Activated T-helper 1 cell treated with anti-CD3 and anti-CD28 coated beads, Interleukin-12 subunit alpha, Interleukin-12 subunit beta, Interleukin-2, Interleukin-4 antibody, amounts not matched to agents 30 ng/mL and 10 ng/mL and 1 ng/mL, durations not matched to agents 14 hours and 24 hours and 36 hours (primary cell): Measurements from ENCODE around the gene RASA3. TPM values are rescaled to one million over a fixed set of nuclear protein-coding genes. Genes with fewer than 3 reads are reported as not detected.
A peak's percentile ranks its signal among the peaks of the same experiment; 100 is the strongest.
"Not testable (repeated sequence)": the region's sequence is repeated elsewhere in the genome, so short reads cannot be mapped to it uniquely, and the experiment has no call there.

Experiments used
- DNase-seq: peaks from one replicate; pipeline ENCODE4 v3.0.0; 2021; ENCODE audit warnings: low spot score
- H3K27ac Mint-ChIP-seq: one replicate; pipeline ENCODE4 v1.8.0; 2021; ENCODE audit warnings: mild to moderate bottlenecking, mixed read lengths
- H3K27me3 Mint-ChIP-seq: one replicate; pipeline ENCODE4 v1.8.0; 2022; ENCODE audit warnings: mild to moderate bottlenecking, moderate library complexity, mixed read lengths; ENCODE audit not compliant: insufficient read depth
- H3K36me3 Mint-ChIP-seq: one replicate; pipeline ENCODE4 v1.8.0; 2021; ENCODE audit warnings: low read depth, mixed read lengths
- H3K4me1 Mint-ChIP-seq: one replicate; pipeline ENCODE4 v1.8.0; 2021; ENCODE audit warnings: low read depth, mixed read lengths
- H3K4me3 Mint-ChIP-seq: one replicate; pipeline ENCODE4 v1.8.0; 2021; ENCODE audit warnings: mild to moderate bottlenecking, moderate library complexity, mixed read lengths
- H3K9me3 Mint-ChIP-seq: one replicate; pipeline ENCODE4 v1.8.0; 2021; ENCODE audit warnings: mixed read lengths
- intact Hi-C: fragments of 100-400 bp; cut with micrococcal nuclease; formaldehyde crosslinking; loops from one replicate; pipeline ENCODE4 v1.15.1; 2024
- total RNA-seq: library from RNA; stranded (reverse); gene quantifications from 2 replicates; pipeline ENCODE4 v1.2.3, GENCODE V29; 2022

The RASA3 gene
- total RNA-seq, 1 donor from 2014 or later, result 23.5 TPM

DNA sequence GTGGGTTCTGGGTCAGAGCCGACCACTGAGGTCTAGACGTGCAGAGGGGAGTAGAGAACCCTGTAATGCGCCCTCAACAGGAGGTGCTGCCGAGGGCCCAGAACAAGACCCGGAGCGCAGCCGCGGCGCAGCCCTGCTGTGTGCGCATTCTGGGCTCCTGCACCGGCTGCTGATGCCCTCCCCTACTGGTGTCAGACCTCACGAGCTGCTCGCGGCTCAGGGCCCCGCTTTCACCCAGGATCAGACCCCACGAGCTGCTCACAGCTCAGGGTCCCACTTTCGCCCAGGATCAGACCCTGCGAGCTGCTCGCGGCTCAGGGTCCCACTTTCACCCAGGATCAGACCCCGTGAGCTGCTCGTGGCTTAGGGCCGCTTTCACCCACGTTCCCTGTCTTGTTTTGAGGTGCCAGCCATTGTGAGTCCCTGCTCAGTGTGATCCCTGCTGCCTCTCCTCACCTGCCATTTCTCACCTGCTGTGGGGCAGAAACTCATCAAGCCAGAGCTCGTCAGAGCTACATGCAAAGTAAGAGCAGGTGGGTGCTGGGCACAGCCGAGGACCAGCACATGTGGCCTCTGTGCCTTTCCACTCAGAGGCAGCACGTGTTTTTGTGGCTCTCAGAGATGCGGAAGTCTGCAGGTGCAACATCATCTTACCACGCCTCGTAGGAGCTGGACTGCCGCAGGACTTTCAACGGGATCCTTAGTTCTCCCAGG is 111.5 kb downstream of the RASA3 start:
- H3K36me3 Mint-ChIP-seq, result peaks cover 25% of the 10 kb centered on the region
- H3K27ac Mint-ChIP-seq, result no peak overlapping the region
- H3K27me3 Mint-ChIP-seq, result no peaks in the 10 kb centered on the region
- H3K4me1 Mint-ChIP-seq, result no peaks in the 10 kb centered on the region
- no peak for DNase-seq
- no peaks in the 10 kb centered on the region for H3K9me3 Mint-ChIP-seq
- no peak overlapping the region for H3K4me3 Mint-ChIP-seq
- intact Hi-C loops, result no loop called here

DNA sequence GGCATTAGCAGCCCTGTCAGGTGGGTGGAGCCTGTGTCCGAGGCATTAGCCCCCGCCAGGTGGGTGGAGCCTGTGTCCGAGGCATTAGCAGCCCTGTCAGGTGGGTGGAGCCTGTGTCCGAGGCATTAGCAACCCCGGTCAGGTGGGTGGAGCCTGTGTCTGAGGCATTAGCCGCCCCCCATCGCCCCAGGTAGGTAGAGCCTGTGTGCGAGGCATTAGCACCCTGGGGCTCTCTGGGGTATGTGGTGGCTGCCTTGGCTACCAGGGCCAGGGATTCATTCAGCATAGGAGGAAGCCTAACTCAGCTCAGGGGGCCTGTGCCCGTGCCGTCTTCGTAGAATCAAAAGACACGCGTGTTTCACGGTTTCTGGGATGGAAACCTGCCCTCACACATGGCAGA is 112.3 kb downstream of the RASA3 start:
- not testable (repeated sequence) for H3K9me3 Mint-ChIP-seq
- peaks cover 24% of the 10 kb centered on the region for H3K36me3 Mint-ChIP-seq

DNA sequence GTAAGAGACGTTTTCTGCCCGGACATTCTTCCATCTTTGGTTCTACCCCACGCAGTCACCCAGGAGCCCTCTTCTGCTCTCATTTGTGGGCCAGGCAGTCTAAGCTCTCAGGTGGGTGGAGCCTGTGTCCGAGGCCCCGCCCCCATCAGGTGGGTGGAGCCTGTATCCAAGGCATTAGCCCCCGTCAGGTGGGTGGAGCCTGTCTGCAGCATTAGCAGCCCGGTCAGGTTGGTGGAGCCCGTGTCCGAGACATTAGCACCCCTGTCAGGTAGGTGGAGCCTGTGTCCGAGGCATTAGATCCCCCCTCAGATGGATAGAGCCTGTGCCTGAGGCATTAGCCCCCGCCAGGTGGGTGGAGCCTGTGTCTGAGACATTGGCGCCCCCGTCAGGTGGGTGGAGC is 113.1 kb downstream of the RASA3 start:
- Mint-ChIP-seq H3K9me3 (no peaks in the 10 kb centered on the region), H3K36me3 (peaks cover 24% of the 10 kb centered on the region), H3K4me1 (no peaks in the 10 kb centered on the region), H3K27ac (no peak overlapping the region), H3K27me3 (no peaks in the 10 kb centered on the region), H3K4me3 (no peak overlapping the region)
- intact Hi-C loops, result no loop called here
- no peak for DNase-seq

More for the DNA sequence above, 112.3 kb downstream of the RASA3 start:
- H3K4me1 Mint-ChIP-seq, H3K27me3 Mint-ChIP-seq, H3K4me3 Mint-ChIP-seq, H3K27ac Mint-ChIP-seq, intact Hi-C loops, DNase-seq: not testable (repeated sequence)

DNA sequence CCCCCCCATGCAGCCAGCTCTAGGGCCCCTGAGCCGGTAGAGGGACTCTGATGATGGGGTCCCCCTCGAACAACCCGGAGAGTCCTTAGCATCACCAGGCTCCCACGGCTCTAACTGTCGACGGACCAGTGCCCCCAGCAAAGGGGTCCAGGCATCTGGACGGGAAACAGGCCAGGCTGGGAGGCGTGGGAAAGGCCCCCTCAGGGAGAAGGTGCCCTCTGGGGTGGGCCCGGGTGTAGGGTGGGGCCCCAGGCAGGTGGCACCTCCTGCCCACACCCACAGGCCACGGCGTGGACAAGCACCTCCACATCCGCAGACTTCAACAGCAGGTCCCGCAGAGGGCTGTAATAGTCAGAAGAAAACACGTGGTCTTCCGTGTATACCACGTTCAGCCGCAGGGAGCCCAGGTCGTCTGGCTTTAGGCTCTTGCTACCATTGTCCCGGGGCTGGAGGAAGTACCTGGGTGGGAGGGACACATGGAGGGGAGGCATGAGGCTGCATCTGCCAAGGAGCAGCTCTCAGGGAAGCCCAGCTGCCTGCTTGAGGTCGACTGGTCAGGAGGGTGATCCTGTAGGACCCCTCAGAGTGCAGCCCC is 113.9 kb downstream of the RASA3 start:
- Mint-ChIP-seq H3K4me3 (no peak overlapping the region), H3K27me3 (no peaks in the 10 kb centered on the region), H3K4me1 (no peaks in the 10 kb centered on the region), H3K9me3 (no peaks in the 10 kb centered on the region), H3K36me3 (peaks cover 21% of the 10 kb centered on the region), H3K27ac (no peak overlapping the region)
- no peak for DNase-seq
- intact Hi-C loops, result no loop called here

DNA sequence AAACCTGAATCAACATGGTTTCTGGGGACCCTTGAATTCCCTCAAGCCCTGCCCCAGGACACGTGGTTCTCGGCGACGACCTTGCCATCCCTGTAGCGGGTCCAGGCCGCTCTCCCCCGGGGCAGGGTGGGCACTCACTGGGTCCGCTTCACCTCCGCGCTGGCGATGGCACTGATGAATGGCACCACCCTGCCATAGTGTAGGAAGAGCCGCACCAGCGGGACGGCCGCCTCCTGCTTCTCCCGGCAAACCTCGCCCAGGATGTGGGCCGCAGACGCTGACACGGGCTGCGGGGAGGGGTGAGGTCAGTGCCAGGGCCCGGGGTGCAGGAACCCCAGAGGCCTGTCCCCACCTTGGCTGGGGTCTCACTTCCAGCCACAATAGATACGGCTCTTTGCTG is 114.5 kb downstream of the RASA3 start:
- H3K36me3 Mint-ChIP-seq, result peaks cover 21% of the 10 kb centered on the region
- no peaks in the 10 kb centered on the region for H3K4me1 Mint-ChIP-seq
- intact Hi-C loops, result no loop called here
- H3K27ac Mint-ChIP-seq, result no peak overlapping the region
- H3K9me3 Mint-ChIP-seq, result no peaks in the 10 kb centered on the region
- H3K27me3 Mint-ChIP-seq, result no peaks in the 10 kb centered on the region
- no peak for DNase-seq
- no peak overlapping the region for H3K4me3 Mint-ChIP-seq

DNA sequence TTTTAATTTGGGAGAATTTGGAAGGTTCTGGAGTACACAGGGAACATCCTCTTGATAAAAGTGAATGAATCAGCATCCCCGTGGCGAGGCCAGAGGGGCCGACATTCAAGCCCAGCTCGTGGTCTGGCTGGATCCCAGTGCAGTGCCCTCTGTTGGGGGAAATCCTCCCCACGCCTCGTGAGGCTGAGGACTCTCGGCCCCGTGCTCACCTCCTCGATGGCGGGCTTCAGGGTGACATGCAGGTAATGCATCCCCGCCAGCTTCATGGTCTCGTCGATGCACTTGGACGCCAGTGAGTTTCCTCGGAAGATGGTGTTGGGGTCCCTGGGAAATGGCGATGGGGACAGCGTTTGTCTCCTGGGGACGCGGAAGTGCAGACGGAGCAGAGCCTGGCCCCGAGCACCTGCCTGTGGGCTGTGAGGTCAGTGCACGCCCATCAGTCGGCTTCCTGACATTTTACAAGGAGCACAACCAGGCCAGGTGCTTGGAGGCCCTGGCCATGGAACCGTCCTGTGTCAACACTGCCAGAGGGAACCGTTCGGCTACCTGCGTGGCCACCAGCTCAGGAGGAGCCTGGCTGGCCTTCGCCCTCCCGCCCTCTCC is 115.3 kb downstream of the RASA3 start:
- Mint-ChIP-seq H3K27me3 (no peaks in the 10 kb centered on the region), H3K9me3 (no peaks in the 10 kb centered on the region), H3K36me3 (peaks cover 18% of the 10 kb centered on the region), H3K4me3 (no peak overlapping the region), H3K4me1 (no peaks in the 10 kb centered on the region), H3K27ac (no peak overlapping the region)
- intact Hi-C loops, result no loop called here
- DNase-seq, result no peak

DNA sequence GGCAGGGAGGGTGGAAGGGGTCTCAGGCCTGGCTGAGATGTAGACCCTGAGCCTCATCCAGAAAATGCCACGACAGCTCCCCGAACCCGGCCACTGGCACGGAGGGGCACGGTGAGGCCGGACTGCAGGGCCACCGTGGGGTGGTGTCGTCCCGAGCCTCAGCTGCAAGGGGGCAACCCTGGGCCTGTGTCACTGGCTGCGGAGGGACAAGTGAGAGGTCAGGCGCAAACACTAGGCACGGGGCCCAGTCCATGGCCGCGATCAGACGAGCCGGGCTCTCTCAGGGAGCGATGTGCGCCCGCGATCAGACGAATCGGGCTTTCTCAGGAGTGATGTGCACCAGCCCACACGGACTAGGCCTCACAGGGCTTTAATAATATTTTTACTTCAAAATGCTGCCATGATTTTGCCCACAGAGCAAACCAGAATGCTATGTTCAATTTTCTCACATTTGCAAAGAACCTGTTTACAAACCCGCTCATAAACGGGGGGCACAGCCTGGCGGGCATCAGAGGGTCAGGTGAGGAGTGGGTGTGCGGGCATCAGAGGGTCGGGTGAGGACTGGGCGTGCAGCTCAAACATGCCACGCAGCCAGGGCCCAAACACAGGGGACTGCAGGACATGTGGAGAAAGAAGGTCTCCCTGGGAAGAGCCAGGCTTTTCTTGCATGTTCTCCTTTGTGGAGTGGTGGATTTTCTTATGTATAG is 115.9 kb downstream of the RASA3 start:
- H3K27ac Mint-ChIP-seq, result no peak overlapping the region
- H3K4me3 Mint-ChIP-seq, result no peak overlapping the region
- peaks cover 15% of the 10 kb centered on the region for H3K36me3 Mint-ChIP-seq
- intact Hi-C loops, result no loop called here
- no peaks in the 10 kb centered on the region for H3K9me3 Mint-ChIP-seq
- no peaks in the 10 kb centered on the region for H3K27me3 Mint-ChIP-seq
- DNase-seq, result no peak
- H3K4me1 Mint-ChIP-seq, result no peaks in the 10 kb centered on the region

DNA sequence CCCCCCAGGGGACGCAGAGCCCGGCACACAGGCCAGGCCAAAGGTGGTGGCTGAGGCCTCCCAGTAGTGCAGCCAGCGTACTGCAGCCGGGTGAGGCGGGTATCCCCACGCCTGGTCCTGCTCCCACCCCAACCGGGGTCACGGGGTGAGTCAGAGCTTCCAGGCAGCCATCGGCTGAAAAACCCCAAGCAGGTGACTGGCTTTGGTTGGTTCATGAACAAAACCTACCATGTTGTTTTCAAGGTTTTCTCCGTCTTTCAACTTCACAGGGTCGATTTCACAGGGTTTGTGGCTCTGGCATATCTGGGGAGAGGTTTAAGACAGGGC is 116.5 kb downstream of the RASA3 start:
- no peaks in the 10 kb centered on the region for H3K4me1 Mint-ChIP-seq
- peaks cover 12% of the 10 kb centered on the region for H3K36me3 Mint-ChIP-seq
- no peak overlapping the region for H3K4me3 Mint-ChIP-seq
- no peaks in the 10 kb centered on the region for H3K27me3 Mint-ChIP-seq
- DNase-seq, result no peak
- no peaks in the 10 kb centered on the region for H3K9me3 Mint-ChIP-seq
- intact Hi-C loops, result no loop called here
- H3K27ac Mint-ChIP-seq, result no peak overlapping the region

DNA sequence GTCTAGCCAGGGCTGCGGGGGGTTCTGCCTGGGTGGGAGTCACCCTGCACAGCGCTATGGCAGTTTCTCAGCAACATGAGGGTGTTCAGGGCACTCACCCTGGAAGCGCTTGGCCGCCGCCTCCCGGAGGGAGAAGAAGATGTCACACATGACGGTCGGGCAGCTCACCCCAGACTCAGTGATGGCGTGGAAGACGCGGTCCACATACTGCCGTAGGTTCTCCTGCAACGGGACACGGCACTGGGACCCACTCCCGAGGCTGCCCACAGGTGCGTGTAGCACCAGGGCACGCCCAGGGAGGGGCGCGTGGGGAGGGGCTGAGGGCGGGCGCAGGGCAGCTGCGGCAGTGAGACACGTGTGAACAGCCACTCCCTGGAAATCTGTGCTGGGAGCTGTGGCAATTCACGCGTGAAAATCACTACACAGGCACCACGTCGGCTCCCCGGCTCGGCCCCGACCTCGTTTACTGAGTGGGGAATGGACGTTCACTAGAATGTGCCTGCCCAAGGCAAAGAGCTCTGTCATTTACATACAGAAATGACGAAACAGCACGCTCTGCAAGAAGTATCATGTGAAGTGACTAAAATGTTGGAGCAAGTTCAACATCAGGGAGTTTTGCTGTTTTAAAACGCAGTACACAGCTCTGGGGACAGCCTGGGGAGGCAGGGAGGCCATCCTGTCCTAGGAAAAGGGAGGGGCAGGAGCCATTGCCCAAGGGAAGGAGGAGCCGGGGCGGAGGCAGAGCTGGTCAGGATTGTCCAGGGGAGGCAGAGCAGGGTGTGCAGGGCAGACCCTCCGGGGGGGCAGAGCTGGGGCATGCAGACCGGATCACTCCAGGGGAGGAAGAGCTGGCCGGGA is 117.1 kb downstream of the RASA3 start:
- Mint-ChIP-seq H3K4me3 (no peak overlapping the region), H3K4me1 (no peaks in the 10 kb centered on the region), H3K36me3 (peaks cover 10% of the 10 kb centered on the region), H3K27ac (peak overlapping the region; percentile 48), H3K27me3 (no peaks in the 10 kb centered on the region), H3K9me3 (no peaks in the 10 kb centered on the region)
- intact Hi-C loops, result no loop called here
- no peak for DNase-seq

DNA sequence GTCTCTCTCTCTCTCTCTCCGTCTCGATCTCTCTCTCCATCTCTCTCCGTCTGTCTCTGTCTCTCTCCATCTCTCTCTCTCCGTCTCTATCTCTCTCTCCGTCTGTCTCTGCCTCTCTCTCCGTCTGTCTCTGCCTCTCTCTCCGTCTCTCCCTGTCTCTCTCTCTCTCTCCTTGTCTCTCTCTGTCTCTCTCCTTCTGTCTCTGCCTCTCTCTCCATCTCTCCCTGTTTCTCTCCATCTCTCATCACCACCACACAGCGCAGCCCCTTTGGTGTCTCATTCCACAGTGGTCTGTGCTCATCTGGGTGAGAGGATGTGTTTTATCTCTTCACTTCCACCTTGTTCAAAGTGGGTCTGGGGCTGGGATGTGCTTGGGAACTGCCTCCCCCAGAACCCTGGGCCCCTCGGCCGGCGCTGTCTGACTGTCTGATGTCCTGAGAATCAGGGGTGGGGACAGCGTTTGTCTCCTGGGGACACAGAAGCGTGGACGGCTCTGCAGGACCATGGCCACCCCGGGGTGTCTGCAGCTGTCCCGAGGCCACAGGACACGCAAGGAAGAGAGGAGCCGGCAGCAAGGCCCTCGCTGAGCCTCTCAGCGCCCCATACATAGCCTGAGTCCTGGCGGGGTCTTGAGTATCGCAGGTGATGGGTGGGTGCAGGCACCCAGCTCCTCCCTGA is 118.3 kb downstream of the RASA3 start:
- Mint-ChIP-seq H3K36me3 (peaks cover 12% of the 10 kb centered on the region), H3K4me1 (no peaks in the 10 kb centered on the region), H3K9me3 (no peaks in the 10 kb centered on the region), H3K4me3 (no peak overlapping the region), H3K27me3 (no peaks in the 10 kb centered on the region), H3K27ac (no peak overlapping the region)
- intact Hi-C loops, result no loop called here
- no peak for DNase-seq

DNA sequence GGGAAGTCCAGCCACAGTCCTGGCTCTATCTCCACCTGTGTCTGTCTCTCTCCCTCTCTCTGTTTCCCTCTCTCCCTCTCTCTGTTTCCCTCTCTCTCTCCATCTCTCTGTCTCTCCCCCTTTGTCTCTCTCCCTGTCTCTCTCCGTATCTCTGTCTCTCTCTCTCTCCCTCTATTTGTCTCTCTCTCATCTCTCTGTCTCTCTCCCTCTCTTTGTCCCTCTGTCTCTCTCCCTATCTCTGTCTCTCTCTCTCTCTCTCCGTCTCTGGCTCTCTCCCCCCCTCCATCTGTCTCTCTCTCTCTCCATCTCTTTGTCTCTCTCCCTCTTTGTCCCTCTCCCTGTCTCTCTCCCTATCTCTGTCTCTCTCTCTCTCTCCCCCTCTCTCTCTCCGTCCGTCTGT is 119.1 kb downstream of the RASA3 start:
- Mint-ChIP-seq H3K9me3 (no peaks in the 10 kb centered on the region), H3K36me3 (peaks cover 15% of the 10 kb centered on the region), H3K27ac (no peak overlapping the region), H3K4me1 (no peaks in the 10 kb centered on the region), H3K4me3 (no peak overlapping the region), H3K27me3 (no peaks in the 10 kb centered on the region)
- DNase-seq, result no peak
- intact Hi-C loops, result no loop called here

DNA sequence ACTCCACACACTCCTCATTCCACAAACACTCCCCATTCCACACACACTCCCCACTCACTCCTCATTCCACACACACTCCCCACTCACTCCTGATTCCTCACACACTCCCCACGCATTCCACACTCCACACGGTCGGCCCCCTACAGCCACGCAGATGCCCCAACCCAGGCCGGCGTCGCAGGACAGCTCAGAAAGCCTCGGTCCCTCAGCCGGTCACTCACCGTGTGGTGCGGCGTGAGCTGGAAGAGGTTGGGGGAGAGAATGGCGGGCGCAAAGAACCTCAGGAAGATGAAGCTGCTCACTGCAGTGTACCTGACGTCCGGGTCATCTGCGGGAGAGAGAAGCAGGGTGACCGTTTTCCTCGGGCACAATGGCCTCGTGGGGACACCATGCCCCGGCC is 119.5 kb downstream of the RASA3 start:
- H3K4me1 Mint-ChIP-seq, result no peaks in the 10 kb centered on the region
- no peaks in the 10 kb centered on the region for H3K9me3 Mint-ChIP-seq
- no peaks in the 10 kb centered on the region for H3K27me3 Mint-ChIP-seq
- intact Hi-C loops, result no loop called here
- no peak overlapping the region for H3K27ac Mint-ChIP-seq
- no peak for DNase-seq
- H3K36me3 Mint-ChIP-seq, result peaks cover 15% of the 10 kb centered on the region
- no peak overlapping the region for H3K4me3 Mint-ChIP-seq
